ENCODE measurements around the gene ZNF480.
"Not testable (repeated sequence)": the region's sequence is repeated elsewhere in the genome, so short reads cannot be mapped to it uniquely, and the experiment has no call there.

Gene ZNF480

DNA sequence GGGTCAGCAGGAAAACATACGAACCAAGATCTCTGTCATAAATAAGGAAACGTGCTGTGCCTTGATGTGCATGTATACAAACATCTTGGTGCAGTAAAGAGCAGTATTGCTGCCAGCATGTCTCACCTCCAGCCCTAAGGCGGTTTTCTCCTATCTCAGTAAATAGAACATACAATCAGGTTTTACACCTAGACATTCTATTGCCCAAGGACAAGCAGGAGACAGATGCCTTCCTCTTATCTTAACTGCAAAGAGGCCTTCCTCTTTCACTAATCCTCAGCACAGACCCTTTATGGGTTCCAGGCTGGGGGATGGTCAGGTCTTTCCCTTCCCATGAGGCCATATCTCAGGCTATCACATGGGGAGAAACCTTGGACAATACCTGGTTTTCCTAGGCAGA is 42.1 kb downstream of the ZNF480 start:
- not testable (repeated sequence) for DNase-seq

GRCh38 chr19:52343548-52343947 is 46.6 kb downstream of the ZNF480 start:
- DNase-seq: peak; percentile 43

DNA sequence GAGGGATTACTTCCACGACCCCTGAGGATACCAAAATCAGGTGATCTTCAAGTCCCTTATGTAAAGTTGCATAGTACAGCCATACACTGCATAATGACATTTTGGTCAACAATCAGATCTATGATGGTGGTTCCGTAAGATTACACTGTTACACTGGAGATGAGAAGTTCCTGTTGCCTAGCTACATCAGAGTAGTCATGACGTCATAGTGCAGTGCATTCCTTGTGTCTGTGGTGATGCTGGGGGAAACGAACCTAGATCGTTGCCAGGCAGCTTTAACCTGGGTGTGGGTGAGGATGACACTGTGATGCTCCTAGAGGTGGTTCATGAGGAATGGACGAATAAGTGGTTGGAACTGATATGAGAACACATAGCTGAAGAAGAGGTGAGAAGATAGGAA is 48.2 kb downstream of the ZNF480 start:
- DNase-seq: no peak

- DNase-seq: no peak
Measured at GRCh38 chr19:52351512-52351911, 54.5 kb downstream of the ZNF480 start.

DNA sequence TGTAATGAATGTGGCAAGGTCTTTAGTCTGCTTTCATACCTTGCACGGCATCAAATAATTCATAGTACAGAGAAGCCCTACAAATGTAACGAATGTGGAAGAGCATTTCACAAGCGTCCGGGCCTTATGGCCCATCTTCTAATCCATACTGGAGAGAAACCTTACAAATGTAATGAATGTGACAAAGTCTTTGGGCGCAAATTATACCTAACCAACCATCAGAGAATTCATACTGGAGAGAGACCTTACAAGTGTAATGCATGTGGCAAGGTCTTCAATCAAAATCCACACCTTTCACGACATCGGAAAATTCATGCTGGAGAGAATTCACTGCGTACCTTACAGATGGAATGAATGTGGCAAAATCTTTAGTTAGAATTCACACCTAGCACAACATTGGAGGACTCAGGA is 69.5 kb downstream of the ZNF480 start:
- no peak for DNase-seq

- DNase-seq: peak; percentile 86
Measured at GRCh38 chr19:52369559-52370340, 72.8 kb downstream of the ZNF480 start, which contains the start of gene ZNF880. Gene ZNF880 (plus strand): TSS chr19:52369923. CDS start chr19:52369966, 43 bp downstream.

DNA sequence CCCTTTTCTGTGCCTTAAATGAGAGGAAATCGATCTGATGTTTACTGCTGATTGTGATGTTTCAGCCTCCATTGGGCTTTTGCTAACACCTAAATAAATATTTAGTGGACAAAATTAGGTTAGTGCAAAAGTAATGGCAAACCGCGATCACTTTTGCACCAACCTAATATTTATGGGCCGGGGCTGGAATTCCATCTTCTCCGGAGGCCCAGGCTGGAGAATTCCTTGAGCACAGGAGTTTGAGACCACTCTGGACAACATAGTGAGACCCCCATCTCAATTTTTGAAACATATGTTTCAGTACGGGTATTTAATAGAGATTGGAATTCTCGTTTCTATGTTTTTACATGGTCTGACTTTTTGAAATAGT is 73.4 kb downstream of the ZNF480 start:
- no peak for DNase-seq

All from activated CD4-positive, alpha-beta T cell treated with anti-CD3 and anti-CD28 coated beads, Interleukin-2, Interleukin-6, amounts not matched to agents 100 ng/mL and 50 ng/mL, durations not matched to agents 16 hours and 8 hours (primary cell).